ENCODE data around the gene HAO1.

Gene HAO1

DNA sequence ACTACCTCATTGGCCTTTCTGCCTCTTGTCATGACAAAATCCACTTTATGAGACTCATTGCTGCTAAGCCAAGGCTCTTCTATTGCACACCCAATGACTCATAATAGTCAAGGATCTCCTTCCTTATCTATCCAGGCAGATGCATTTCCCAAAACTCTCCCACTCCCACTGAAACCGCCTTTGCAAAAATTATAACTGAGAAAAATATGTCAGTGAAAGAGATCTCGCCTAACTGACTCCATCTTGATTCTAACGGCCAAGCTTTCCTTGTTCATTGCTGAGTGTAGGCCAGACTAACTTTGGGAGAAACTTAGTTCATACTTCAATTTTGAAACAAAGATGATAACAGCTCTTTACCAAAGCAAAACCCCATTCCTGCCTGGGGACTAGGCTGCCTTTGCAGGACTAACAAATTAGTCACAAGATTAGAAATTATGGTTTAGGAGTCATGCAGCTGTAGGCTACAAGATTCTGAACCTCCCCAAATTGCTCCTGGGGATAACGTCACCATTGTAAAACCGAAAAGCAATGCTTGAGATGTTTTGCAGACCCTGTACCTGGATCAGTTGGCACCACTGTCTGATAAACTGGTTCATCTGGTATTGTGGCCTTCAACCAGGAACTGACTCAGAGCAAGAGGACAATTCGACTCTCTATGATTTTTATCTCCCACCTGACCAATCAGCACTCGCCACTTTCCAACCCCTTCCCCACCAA is 47.1 kb downstream of the HAO1 start:
- intact Hi-C loops (cut with DNase I; ENCODE audit: low total_unique reads), result no loop called here
- Histone ChIP-seq H3K4me1 (no peaks in the 10 kb centered on the region), H3K27ac (no peak overlapping the region), H3K27me3 (no peaks in the 10 kb centered on the region), H3K4me3 (no peak overlapping the region), H3K36me3 (no peaks in the 10 kb centered on the region), H3K9me3 (no peaks in the 10 kb centered on the region)
- no peak for DNase-seq
- no peak for TF ChIP-seq CTCF (IDR thresholded peaks at IDR 0.05)

- Histone ChIP-seq H3K9me3 (no peaks in the 10 kb centered on the region), H3K27me3 (no peaks in the 10 kb centered on the region), H3K4me1 (no peaks in the 10 kb centered on the region), H3K36me3 (no peaks in the 10 kb centered on the region), H3K4me3 (no peak overlapping the region), H3K27ac (no peak overlapping the region)
- no peak for TF ChIP-seq CTCF (IDR thresholded peaks at IDR 0.05)
- intact Hi-C loops (cut with DNase I; ENCODE audit: low total_unique reads), result no loop called here
- DNase-seq, result no peak
Observed at GRCh38 chr20:7891705-7892104, 48.6 kb downstream of the HAO1 start.

DNA sequence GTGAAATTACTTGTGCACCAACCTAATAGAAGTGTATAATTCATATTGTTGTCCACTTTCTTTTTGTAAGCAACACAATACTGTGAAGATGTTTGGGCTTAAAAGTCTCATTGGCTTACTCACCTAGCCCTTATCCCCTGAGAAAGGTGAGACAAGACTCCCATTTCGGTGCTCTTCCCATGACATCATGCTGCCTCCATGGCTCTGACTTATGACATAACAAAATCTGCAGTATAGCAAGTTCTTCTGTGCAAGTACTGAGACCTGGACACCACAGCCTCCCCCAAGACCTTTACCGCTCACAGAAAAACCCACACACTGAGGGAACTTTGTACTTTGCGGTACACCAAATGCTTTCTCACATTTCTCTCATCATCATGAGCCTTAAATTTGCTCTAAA is 50.5 kb downstream of the HAO1 start:
- H3K4me3 ChIP-seq, result no peak overlapping the region
- H3K36me3 ChIP-seq, result no peaks in the 10 kb centered on the region
- intact Hi-C loops (cut with DNase I; ENCODE audit: low total_unique reads), result no loop called here
- H3K9me3 ChIP-seq, result no peaks in the 10 kb centered on the region
- H3K27ac ChIP-seq, result no peak overlapping the region
- no peak for DNase-seq
- no peaks in the 10 kb centered on the region for H3K4me1 ChIP-seq
- no peak for TF ChIP-seq CTCF (IDR thresholded peaks at IDR 0.05)
- H3K27me3 ChIP-seq, result no peaks in the 10 kb centered on the region

DNA sequence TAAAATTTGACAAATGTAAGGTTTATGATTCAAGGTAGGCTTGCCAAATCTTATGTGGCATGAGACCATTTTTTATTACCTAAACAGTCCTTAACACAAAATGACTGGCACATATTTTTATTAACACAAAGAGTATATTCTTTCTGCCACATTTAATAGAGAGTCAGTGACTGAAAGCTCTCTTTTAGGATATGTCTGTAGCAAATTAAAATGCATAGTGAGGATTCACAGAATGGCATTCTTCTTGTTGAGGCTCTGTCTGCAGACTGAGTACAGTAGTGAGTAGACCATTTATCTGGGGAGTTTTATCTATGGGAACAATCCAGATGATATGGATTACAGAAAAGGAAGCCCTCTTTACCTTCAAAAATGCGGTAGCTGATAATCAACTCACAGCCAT is 56.5 kb downstream of the HAO1 start:
- H3K27me3 ChIP-seq, result no peaks in the 10 kb centered on the region
- no peak for DNase-seq
- H3K4me1 ChIP-seq, result no peaks in the 10 kb centered on the region
- no peak for TF ChIP-seq CTCF (IDR thresholded peaks at IDR 0.05)
- no peaks in the 10 kb centered on the region for H3K36me3 ChIP-seq
- H3K27ac ChIP-seq, result no peak overlapping the region
- H3K9me3 ChIP-seq, result no peaks in the 10 kb centered on the region
- H3K4me3 ChIP-seq, result no peak overlapping the region
- intact Hi-C loops (cut with DNase I; ENCODE audit: low total_unique reads), result no loop called here

GRCh38 chr20:7883309-7883708 is 56.9 kb downstream of the HAO1 start:
- intact Hi-C loops (cut with DNase I; ENCODE audit: low total_unique reads), result no loop called here
- H3K9me3 ChIP-seq, result no peaks in the 10 kb centered on the region
- TF ChIP-seq CTCF (IDR thresholded peaks at IDR 0.05), result no peak
- H3K4me1 ChIP-seq, result no peaks in the 10 kb centered on the region
- DNase-seq, result no peak
- no peak overlapping the region for H3K4me3 ChIP-seq
- no peak overlapping the region for H3K27ac ChIP-seq
- H3K27me3 ChIP-seq, result no peaks in the 10 kb centered on the region
- H3K36me3 ChIP-seq, result no peaks in the 10 kb centered on the region

DNA sequence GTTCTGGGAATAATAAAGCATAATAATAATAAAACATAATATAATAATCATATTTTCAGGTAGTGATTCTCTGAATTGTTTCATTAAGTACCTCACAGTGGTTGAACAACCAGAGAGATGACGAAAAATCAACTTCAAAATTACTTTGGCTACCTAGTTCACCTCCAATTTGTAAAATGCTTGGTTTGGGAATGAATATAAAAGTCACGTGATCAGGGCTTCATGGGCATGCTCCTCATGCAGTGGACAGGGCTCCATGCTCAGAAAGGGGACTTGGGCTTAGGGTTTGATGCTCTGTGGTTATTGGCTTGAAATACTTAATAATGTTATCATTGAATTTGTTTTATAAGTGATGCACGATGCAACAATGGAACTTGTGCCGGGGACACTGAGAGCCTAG is 58.2 kb downstream of the HAO1 start:
- Histone ChIP-seq H3K9me3 (no peaks in the 10 kb centered on the region), H3K27me3 (no peaks in the 10 kb centered on the region), H3K4me1 (no peaks in the 10 kb centered on the region), H3K36me3 (no peaks in the 10 kb centered on the region), H3K4me3 (no peak overlapping the region), H3K27ac (no peak overlapping the region)
- intact Hi-C loops (cut with DNase I; ENCODE audit: low total_unique reads), result no loop called here
- no peak for DNase-seq
- TF ChIP-seq CTCF (IDR thresholded peaks at IDR 0.05), result no peak
